HUES6 (cell line): ENCODE results near the gene TPM1.

Source experiments
- H3K27ac ChIP-seq: 2 replicates; pipeline ENCODE4 v1.7.0; 2013; ENCODE audit warnings: low read depth, mild to moderate bottlenecking, low read length, inconsistent platforms
- H3K27me3 ChIP-seq: 2 replicates; pipeline ENCODE4 v1.6.1; 2013; ENCODE audit warnings: low read length; ENCODE audit not compliant: control insufficient read depth, insufficient read depth
- H3K36me3 ChIP-seq: 2 replicates; pipeline ENCODE4 v1.6.1; 2013; ENCODE audit warnings: low read length; ENCODE audit not compliant: control insufficient read depth, insufficient read depth
- H3K4me1 ChIP-seq: 2 replicates; pipeline ENCODE4 v1.6.1; 2013; ENCODE audit warnings: low read length; ENCODE audit not compliant: control insufficient read depth, insufficient read depth
- H3K4me3 ChIP-seq: 2 replicates; pipeline ENCODE4 v1.5.1; 2013; ENCODE audit warnings: low read depth, low read length
- H3K9ac ChIP-seq: one replicate; pipeline ENCODE4 v1.6.1; 2013; ENCODE audit warnings: mild to moderate bottlenecking, low read length
- H3K9me3 ChIP-seq: 2 replicates; pipeline ENCODE4 v1.6.1; 2013; ENCODE audit warnings: low read depth, low read length; ENCODE audit not compliant: control insufficient read depth, insufficient read depth

Gene TPM1

GRCh38 chr15:63030101-63030551, 12.4 kb upstream of the TPM1 start:
- Histone ChIP-seq H3K27me3 (no peaks in the 10 kb centered on the region), H3K4me3 (no peak overlapping the region), H3K4me1 (no peaks in the 10 kb centered on the region; the same call in 1 of the 2 replicates), H3K9ac (no peak overlapping the region), H3K36me3 (no peaks in the 10 kb centered on the region), H3K27ac (no peak overlapping the region), H3K9me3 (no peaks in the 10 kb centered on the region)

GRCh38 chr15:63034578-63034977, 8.0 kb upstream of the TPM1 start:
- H3K27ac ChIP-seq = no peak overlapping the region
- H3K27me3 ChIP-seq = no peaks in the 10 kb centered on the region
- H3K4me1 ChIP-seq = peaks cover 8% of the 10 kb centered on the region
- no peak overlapping the region for H3K9ac ChIP-seq
- no peaks in the 10 kb centered on the region for H3K36me3 ChIP-seq
- H3K9me3 ChIP-seq = no peaks in the 10 kb centered on the region
- no peak overlapping the region for H3K4me3 ChIP-seq

- Histone ChIP-seq H3K27me3 (no peaks in the 10 kb centered on the region), H3K4me3 (no peak overlapping the region), H3K9ac (no peak overlapping the region), H3K9me3 (no peaks in the 10 kb centered on the region), H3K4me1 (peaks cover 8% of the 10 kb centered on the region), H3K36me3 (no peaks in the 10 kb centered on the region), H3K27ac (no peak overlapping the region)
These were observed 7.3 kb upstream of the TPM1 start for GRCh38 chr15:63035253-63035652.

GRCh38 chr15:63035977-63036376, 6.6 kb upstream of the TPM1 start:
- Histone ChIP-seq H3K27ac (no peak overlapping the region), H3K4me1 (peaks cover 15% of the 10 kb centered on the region), H3K9ac (no peak overlapping the region), H3K9me3 (no peaks in the 10 kb centered on the region), H3K4me3 (no peak overlapping the region), H3K27me3 (peaks cover 2% of the 10 kb centered on the region; the same call in 1 of the 2 replicates), H3K36me3 (no peaks in the 10 kb centered on the region)

GRCh38 chr15:63037976-63038720, 4.4 kb upstream of the TPM1 start:
- Histone ChIP-seq H3K4me1 (peaks cover 19% of the 10 kb centered on the region), H3K9ac (no peak overlapping the region), H3K27ac (no peak overlapping the region), H3K27me3 (peaks cover 4% of the 10 kb centered on the region; the same call in 1 of the 2 replicates), H3K4me3 (no peak overlapping the region), H3K36me3 (no peaks in the 10 kb centered on the region), H3K9me3 (no peaks in the 10 kb centered on the region)

GRCh38 chr15:63038926-63039673, 3.4 kb upstream of the TPM1 start:
- Histone ChIP-seq H3K27ac (no peak overlapping the region), H3K9ac (no peak overlapping the region), H3K4me3 (no peak overlapping the region), H3K36me3 (peaks cover 7% of the 10 kb centered on the region), H3K27me3 (peaks cover 4% of the 10 kb centered on the region; the same call in 1 of the 2 replicates), H3K9me3 (no peaks in the 10 kb centered on the region), H3K4me1 (peaks cover 19% of the 10 kb centered on the region)

- Histone ChIP-seq H3K4me3 (no peak overlapping the region), H3K27ac (no peak overlapping the region), H3K4me1 (peaks cover 24% of the 10 kb centered on the region), H3K9ac (no peak overlapping the region), H3K9me3 (no peaks in the 10 kb centered on the region), H3K36me3 (peaks cover 13% of the 10 kb centered on the region), H3K27me3 (peaks cover 4% of the 10 kb centered on the region; the same call in 1 of the 2 replicates)
These were observed 2.7 kb upstream of the TPM1 start for GRCh38 chr15:63039811-63040210.

GRCh38 chr15:63040509-63040908, 2.0 kb upstream of the TPM1 start:
- no peak overlapping the region for H3K27ac ChIP-seq

GRCh38 chr15:63040954-63041353, 1.6 kb upstream of the TPM1 start:
- H3K36me3 ChIP-seq = peaks cover 25% of the 10 kb centered on the region
- peak overlapping the region; percentile 99 for H3K9ac ChIP-seq

More at GRCh38 chr15:63040509-63040908, 2.0 kb upstream of the TPM1 start:
- peaks cover 30% of the 10 kb centered on the region for H3K4me1 ChIP-seq
- peaks cover 4% of the 10 kb centered on the region; the same call in 1 of the 2 replicates for H3K27me3 ChIP-seq
- no peaks in the 10 kb centered on the region for H3K9me3 ChIP-seq
- peak overlapping the region; percentile 99 for H3K9ac ChIP-seq
- peaks cover 20% of the 10 kb centered on the region for H3K36me3 ChIP-seq
- no peak overlapping the region for H3K4me3 ChIP-seq

GRCh38 chr15:63041402-63041973, 1.1 kb upstream of the TPM1 start:
- Histone ChIP-seq H3K4me1 (peaks cover 40% of the 10 kb centered on the region), H3K27ac (peak overlapping the region; percentile 94; the same call in 1 of the 2 replicates), H3K27me3 (peaks cover 4% of the 10 kb centered on the region; the same call in 1 of the 2 replicates), H3K36me3 (peaks cover 30% of the 10 kb centered on the region), H3K4me3 (peak overlapping the region; percentile 91), H3K9ac (peak overlapping the region; percentile 99), H3K9me3 (no peaks in the 10 kb centered on the region)

More at GRCh38 chr15:63040954-63041353, 1.6 kb upstream of the TPM1 start:
- peaks cover 4% of the 10 kb centered on the region; the same call in 1 of the 2 replicates for H3K27me3 ChIP-seq
- no peaks in the 10 kb centered on the region for H3K9me3 ChIP-seq
- H3K4me1 ChIP-seq = peaks cover 35% of the 10 kb centered on the region
- peak overlapping the region; percentile 91 for H3K4me3 ChIP-seq
- no peak overlapping the region for H3K27ac ChIP-seq
